ENCODE measurements around the gene ZDHHC9.

DNA sequence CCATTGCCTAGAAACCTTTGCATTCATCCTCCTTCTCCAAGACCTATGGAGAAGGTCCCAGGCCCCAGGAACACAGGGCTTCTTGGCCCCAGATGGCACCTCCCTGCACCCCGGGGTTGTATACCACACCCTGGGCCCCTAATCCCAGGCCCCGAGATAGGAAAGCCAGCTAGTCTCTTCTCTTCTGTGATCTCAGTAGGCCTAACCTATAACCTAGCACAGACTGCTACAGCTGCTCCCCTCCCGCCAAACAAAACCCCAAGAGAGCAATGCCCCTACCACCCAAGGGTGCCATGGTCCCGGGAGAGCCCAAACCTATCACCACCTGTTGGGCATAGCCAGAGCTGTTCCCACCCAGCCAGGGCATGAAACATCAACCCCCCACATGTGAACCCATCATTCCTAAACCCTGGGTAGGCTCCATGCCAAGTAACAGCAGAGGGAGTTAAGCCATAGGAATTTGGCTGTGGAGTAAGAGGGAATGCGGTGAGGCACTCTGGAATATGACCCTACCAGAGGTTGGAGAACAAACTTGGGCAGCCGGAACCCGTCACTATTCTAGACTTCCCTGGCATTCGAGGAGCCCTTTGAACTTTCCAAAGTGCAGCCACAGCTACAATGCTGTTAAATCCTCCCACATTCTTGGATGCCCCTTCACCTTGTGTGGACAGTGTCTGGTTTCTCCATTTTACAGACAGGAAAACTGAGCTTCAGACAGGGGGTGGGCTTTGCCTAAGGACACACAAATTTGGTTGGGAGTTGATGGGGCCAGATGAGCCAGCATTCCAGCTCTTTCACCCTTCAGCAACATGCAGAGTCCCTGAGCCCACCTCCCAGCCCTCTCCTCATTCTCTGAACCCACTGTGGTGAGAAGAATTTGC, 74.9 kb downstream of the ZDHHC9 start:
- TF ChIP-seq, protein P1, sequence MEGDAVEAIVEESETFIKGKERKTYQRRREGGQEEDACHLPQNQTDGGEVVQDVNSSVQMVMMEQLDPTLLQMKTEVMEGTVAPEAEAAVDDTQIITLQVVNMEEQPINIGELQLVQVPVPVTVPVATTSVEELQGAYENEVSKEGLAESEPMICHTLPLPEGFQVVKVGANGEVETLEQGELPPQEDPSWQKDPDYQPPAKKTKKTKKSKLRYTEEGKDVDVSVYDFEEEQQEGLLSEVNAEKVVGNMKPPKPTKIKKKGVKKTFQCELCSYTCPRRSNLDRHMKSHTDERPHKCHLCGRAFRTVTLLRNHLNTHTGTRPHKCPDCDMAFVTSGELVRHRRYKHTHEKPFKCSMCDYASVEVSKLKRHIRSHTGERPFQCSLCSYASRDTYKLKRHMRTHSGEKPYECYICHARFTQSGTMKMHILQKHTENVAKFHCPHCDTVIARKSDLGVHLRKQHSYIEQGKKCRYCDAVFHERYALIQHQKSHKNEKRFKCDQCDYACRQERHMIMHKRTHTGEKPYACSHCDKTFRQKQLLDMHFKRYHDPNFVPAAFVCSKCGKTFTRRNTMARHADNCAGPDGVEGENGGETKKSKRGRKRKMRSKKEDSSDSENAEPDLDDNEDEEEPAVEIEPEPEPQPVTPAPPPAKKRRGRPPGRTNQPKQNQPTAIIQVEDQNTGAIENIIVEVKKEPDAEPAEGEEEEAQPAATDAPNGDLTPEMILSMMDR (IDR thresholded peaks at IDR 0.05) = no peak
- TF ChIP-seq POLR2A (IDR thresholded peaks at IDR 0.05) = no peak
